Activated T-cell treated with anti-CD3 and anti-CD28 coated beads for 48 hours (primary cell): Measurements from ENCODE around the gene SNAPC2.
A peak's percentile ranks its signal among the peaks of the same experiment; 100 is the strongest.

Experiments used
- DNase-seq: peaks from one replicate; pipeline ENCODE4 v3.0.0-alpha.2; 2020; ENCODE audit warnings: low read depth

SNAPC2 gene

GRCh38 chr19:7919610-7920518 lies at the start of gene SNAPC2:
SNAPC2 (plus strand) TSS chr19:7920338; CDS start chr19:7920367, 29 bp downstream.
- peak; percentile 96 for DNase-seq

- peak; percentile 68 for DNase-seq
Measured at GRCh38 chr19:7870571-7871436, 49.3 kb upstream of the SNAPC2 start.

- DNase-seq, result peak; percentile 85
Measured at GRCh38 chr19:7871437-7872305, 48.5 kb upstream of the SNAPC2 start.

GRCh38 chr19:7872306-7873204 lies 47.6 kb upstream of the SNAPC2 start:
- DNase-seq, result no peak

- no peak for DNase-seq
Measured at GRCh38 chr19:7873304-7874075, 46.6 kb upstream of the SNAPC2 start.

GRCh38 chr19:7874076-7874896 lies 45.9 kb upstream of the SNAPC2 start, which contains the start of gene PRR36:
PRR36 (minus strand) TSS chr19:7874390; CDS start chr19:7873689, 701 bp downstream.
- no peak for DNase-seq

GRCh38 chr19:7874897-7875273 lies 45.3 kb upstream of the SNAPC2 start:
- DNase-seq, result no peak

- DNase-seq, result no peak
Measured at GRCh38 chr19:7877249-7877836, 42.8 kb upstream of the SNAPC2 start.

- no peak for DNase-seq
Measured at GRCh38 chr19:7879111-7879807, 40.9 kb upstream of the SNAPC2 start.

GRCh38 chr19:7879836-7880235 lies 40.3 kb upstream of the SNAPC2 start:
- no peak for DNase-seq

- DNase-seq, result no peak
Measured at GRCh38 chr19:7881910-7882309, 38.2 kb upstream of the SNAPC2 start.

- DNase-seq, result no peak
Measured at GRCh38 chr19:7883105-7883504, 37.0 kb upstream of the SNAPC2 start.

GRCh38 chr19:7883796-7884570 lies 36.2 kb upstream of the SNAPC2 start:
- no peak for DNase-seq

GRCh38 chr19:7885818-7886217 lies 34.3 kb upstream of the SNAPC2 start:
- no peak for DNase-seq

GRCh38 chr19:7887408-7888144 lies 32.6 kb upstream of the SNAPC2 start:
- no peak for DNase-seq

GRCh38 chr19:7888145-7888825 lies 31.9 kb upstream of the SNAPC2 start, which contains the start of gene LRRC8E:
LRRC8E (plus strand) TSS chr19:7888510; CDS start chr19:7895604, 7,094 bp downstream.
- DNase-seq, result peak; percentile 56
